GM12872 (cell line): ENCODE measurements around the gene NTRK3.

Experiments
- TF ChIP-seq, protein P1 (sequence below): IDR thresholded peaks from 3 replicates; pipeline ENCODE4 v1.5.1; 2011; ENCODE audit warnings: low read depth, mild to moderate bottlenecking, low read length, moderate library complexity; ENCODE audit not compliant: insufficient read depth

NTRK3 gene

DNA sequence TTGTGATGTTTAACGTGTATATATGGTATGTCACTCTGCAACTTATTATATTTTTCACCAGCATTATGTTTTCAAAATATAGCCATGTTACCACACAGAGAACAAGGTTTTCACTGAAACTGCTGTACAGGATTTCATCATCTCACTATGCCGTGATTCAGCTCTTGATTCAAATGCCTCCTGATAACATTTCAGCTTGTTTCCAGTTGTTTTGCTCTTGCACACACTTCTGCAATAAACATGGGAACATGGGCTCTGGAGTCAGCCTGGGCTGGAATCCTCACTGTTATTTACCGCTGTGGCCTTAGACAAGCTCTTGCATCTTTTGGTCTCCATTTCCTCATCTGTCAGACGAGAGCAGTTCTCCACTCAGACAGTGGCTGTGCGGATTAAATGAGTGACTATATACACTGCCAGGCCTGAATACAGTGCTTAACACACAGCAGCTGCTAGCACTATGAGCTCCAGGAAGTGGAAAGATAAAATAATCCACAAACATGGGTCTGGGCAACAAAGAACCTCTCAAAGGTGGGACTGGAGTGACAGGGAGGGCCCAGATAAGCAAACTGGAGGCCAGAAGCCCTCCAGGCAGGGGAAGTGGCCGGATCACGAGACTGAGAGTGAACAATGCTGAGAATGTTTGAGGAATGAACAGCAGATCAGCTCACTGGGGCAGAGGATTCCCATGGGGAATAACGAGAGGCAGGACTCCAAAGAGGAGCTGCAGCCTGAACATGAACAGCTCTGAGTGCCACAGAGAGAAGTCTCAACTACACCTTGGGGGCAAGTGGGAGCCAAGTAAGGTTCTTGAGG lies 17.7 kb downstream of the NTRK3 start:
- TF ChIP-seq, protein P1, sequence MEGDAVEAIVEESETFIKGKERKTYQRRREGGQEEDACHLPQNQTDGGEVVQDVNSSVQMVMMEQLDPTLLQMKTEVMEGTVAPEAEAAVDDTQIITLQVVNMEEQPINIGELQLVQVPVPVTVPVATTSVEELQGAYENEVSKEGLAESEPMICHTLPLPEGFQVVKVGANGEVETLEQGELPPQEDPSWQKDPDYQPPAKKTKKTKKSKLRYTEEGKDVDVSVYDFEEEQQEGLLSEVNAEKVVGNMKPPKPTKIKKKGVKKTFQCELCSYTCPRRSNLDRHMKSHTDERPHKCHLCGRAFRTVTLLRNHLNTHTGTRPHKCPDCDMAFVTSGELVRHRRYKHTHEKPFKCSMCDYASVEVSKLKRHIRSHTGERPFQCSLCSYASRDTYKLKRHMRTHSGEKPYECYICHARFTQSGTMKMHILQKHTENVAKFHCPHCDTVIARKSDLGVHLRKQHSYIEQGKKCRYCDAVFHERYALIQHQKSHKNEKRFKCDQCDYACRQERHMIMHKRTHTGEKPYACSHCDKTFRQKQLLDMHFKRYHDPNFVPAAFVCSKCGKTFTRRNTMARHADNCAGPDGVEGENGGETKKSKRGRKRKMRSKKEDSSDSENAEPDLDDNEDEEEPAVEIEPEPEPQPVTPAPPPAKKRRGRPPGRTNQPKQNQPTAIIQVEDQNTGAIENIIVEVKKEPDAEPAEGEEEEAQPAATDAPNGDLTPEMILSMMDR: no peak

DNA sequence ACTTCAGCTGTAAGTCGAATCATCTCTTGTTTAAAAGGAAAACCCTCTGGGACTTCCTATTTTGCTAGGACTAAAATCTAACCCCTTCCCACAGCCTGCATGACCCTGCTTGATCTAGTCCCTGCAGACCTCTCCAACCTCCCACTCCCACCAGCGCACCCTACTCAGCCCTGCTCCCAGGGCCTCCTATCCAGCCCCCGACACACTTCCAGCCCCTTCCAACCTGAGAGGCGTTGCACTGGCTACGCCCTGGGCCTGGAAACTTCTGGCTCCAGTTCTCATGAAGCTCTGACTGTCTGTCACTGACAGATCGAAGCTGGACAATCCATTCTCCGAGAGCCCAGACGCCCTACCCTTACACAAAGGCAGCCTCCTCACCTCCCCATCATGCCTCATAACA lies 21.8 kb downstream of the NTRK3 start:
- TF ChIP-seq, protein P1: no peak

DNA sequence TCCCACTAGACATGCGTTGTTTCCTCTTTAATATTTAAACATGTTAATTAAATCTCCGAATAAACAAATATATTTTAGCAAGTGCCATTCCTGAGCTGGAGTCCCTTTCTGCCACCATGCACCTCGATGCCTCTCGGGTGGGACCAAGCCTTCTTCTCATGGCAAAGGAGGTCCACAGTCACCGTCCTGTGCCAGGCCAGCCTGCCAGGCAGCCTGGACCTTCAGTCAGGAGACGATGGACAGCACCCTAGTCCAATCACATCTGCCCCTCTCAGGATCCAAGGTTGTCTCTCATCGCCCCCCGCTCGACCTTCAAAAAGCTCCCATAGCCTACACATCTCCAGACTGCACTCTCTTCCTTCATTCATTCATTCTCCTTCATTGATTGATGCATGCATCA lies 22.6 kb downstream of the NTRK3 start:
- TF ChIP-seq, protein P1: no peak

DNA sequence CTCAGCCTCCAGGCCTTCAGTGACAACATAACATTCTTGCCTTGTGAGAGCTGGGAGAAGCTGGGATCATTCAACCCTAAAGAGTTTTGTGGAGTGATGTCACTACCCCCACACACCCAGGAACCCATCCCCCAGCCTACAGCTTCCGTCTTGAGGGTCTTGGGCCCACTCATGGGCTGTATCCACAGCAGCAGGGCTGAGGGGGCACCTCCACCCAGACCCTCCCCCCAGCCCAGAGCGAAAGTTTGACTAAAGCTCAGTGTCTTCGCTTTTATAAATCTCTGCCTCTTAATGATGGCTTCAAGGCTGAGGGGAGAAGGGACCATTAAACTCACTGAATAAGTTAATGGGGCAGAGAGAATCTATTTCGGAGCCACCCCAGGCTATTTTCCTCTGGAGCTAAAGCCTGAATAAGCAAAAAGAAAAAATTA lies 23.8 kb downstream of the NTRK3 start:
- TF ChIP-seq, protein P1: no peak

DNA sequence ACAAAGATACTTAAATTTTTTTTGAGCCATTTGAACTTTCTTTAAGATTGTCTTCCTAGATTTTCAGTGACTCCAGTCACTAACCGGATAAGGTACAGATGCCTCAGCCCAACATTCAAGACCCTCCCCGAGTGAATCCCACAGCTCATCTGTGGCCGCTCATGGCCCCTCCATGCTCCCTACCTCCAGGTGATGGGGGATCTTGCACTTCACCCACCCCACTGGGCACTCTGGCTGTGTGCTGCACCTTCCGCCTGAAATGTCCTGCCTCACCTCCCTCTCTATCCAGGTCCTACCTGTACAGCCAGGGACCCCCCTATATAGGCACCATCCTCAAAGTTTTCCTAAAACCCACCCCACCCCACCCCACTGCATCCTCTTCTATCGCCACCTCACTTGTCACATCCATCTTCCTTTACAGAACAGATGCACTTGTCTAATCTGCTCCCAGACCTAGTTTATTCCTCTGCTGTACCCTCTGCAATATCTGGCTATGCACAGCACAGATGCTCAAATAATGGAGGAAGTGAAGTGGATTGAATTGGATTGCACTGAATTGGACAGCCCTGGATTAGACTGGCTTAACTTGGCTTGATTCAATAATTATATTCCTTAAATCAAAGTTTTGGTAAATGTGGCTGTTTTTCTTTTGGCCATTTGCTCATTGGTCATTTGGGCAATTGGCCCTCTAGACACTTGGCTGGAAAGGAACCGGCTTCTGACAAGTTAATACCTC lies 24.5 kb downstream of the NTRK3 start:
- TF ChIP-seq, protein P1: no peak

DNA sequence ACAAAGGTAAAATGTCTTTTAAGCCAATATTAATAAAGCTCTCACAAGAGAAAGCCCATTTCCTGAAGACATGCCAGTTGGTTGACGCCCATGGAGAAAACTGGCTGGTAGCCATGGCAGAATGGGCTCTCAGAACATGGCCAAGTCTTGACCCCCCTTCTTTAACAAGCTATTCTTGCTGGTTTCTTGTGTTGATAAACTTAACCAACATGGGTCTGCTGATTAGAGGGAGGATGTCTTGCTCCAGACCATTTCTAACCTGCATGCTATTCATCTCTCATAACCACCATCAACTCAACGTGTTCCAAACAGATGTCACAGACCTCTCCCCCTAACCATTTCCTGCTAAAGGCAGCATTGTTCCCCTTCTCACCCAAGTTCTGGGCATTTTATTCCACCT lies 25.7 kb downstream of the NTRK3 start:
- TF ChIP-seq, protein P1: no peak

DNA sequence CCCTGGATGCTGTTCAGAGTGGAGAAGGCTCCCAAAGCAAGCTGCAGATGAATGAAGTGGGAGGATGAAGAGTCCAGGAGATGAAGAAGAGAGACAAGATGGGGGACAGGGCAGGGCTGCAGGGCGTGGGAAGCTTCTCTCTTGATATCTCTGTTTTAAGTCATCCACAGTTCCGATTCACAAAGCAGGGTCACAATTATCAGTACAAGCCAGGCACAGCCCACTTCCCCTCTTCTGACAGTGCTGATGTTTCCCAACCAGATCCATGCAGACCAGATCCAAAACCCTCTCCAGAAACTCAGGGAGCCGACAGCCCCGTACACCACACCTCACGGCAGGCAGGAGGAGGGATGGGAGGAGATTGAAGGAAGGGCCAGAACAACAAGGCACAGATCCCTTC lies 31.1 kb downstream of the NTRK3 start:
- TF ChIP-seq, protein P1: no peak
